SH-SY5Y (cell line): ENCODE measurements around the gene MET.

Source experiments
- GATA2 ChIP-seq: IDR thresholded peaks from 2 replicates; pipeline ENCODE4 v1.6.1; 2011; ENCODE audit warnings: mild to moderate bottlenecking, low read depth, low read length
- GATA3 ChIP-seq: IDR thresholded peaks from 2 replicates; pipeline ENCODE4 v1.6.1; 2011; ENCODE audit warnings: low read depth, mild to moderate bottlenecking, low read length, moderate library complexity

The MET gene

DNA sequence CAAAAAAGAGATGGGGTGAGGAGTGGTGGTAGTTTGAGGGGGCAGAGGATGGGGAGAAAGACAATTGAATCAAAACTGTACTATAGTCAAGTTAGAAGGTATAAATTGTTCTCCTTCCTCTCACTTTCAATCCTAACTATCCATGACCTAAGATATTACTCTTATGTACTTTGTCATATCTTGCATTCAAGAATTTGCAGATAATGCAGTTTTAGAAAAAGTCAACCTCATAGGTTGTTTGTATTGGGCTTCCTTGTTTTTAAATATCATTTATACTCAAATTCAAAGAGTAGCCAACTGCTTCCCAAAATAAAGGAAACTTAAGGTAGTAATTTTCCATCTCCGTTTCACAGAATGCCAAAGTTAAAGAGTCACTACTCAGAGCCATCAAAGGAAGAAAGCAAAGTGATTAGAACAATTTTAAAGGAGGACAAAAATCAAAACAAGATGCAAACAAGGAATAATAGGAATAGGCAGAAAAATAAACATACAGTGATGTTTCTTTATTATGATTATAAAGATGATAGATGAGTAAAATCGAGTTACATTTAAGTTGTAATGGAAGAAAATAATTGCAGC, 32.7 kb downstream of the MET start:
- no peak for TF ChIP-seq GATA2
- TF ChIP-seq GATA3, result no peak

DNA sequence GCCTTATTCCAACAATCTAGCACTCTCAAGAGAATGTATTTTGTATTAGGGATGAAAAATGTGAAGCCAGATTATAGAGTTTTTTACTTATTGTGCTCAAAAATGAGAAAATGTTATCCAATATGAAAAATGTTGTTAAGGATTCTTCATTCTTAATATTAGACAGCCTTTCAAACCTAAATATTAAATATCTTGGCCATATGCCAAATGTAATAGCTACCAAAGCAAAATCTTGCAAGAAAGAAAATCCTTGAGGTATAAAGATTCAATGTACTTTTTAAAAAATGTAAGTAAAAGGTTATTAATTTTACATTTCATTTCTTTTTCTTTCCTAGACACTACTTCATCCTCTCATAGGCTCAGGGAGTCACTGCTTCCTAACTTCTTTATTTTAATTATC, 33.4 kb downstream of the MET start:
- TF ChIP-seq GATA3 (no peak), GATA2 (no peak)

DNA sequence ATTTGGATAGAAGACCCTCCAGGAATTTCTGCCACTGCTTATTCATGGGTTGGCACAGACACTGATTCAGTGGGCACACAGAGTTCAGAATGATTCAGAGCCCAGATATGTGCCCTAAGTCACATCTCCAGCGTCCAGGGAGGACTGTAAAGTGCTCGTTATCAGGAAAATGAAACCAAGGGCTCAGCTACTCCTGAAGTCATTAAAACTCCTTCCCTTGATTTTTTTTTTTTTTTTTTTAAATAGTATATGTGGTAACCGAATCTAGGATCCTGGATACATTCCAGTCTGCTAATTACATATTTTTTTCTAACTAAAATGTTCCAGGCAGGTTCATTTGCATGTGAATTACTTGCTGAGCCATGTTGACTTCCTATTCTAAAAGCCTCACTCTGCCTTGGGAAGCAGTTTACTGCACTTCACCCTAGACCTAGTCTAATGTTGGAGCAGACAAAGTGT, 34.7 kb downstream of the MET start:
- TF ChIP-seq GATA2 (no peak), GATA3 (no peak)

DNA sequence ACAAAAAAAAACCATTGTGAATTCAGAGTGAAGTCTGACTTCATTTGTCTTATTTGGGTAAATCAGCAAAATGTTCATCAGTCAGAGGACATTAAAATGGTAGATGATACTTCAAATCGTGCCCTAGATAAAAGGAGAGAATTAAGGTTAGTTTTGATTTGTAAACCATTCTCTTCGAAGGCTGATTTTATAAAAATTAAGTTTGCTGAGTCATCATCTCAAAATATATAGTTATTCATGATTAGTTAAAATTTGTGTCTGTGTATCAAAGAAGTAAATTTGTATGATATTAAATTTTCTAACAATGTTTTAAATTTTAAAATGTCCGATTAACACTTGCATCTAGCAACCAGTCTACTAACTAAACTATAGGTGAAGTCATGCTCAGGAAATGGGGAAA, 35.3 kb downstream of the MET start:
- TF ChIP-seq GATA3, result no peak
- no peak for TF ChIP-seq GATA2

DNA sequence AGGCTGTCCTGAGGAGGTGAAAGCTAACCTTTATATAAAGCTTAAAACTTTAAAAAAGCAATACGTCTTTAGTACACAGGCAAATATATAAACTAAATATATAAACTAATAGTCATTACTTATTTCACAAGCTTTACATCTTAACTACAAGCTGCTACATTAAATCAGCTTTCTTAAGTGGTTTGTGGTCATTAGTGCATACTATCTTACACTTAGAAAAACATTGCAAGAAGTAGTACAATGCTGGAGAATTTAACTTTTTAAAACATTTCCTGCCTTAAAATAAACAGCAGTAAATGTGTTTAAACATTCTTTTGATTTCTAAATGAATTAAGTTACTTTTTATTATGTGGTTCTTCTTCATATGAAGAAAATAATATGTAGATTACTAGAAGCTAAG, 36.3 kb downstream of the MET start:
- TF ChIP-seq GATA2 (no peak), GATA3 (no peak)

DNA sequence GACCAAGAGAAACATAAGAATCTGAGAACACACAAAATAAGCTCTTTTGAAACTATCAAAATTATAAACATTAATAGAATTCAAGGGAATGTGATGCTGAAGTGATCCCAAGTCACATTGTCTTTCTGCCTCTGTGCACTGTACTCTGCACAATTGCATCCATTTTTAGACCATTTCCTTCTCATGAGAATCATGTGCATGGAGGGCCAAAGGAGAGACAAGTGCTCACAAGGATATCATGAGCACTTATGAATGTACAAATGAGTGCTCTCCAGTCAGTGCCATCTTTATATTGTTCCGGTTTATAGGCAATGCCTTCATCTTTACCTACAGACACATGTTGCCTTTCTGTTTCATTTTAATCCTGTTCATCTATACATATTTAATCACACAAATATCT, 36.9 kb downstream of the MET start:
- TF ChIP-seq GATA3 (no peak), GATA2 (no peak)

DNA sequence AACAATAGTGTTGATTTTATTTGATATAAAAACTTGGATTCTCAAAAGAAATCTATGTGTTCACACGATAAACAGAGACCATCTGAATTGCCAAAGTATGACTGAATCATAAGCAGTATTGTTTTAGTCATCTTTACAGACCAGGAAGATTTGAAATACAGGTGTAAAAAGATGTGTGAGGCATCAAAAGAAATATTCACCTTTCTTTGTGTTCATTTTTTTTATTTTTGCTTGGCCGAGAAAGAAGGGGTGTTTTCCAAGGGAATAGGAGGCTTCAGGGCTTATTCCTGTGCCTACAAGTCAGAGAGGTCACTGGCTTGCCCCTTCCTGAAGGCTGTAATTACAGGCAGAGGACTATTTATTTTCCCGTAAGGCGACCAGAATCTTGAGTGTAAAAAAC, 37.3 kb downstream of the MET start:
- TF ChIP-seq GATA3, result no peak
- TF ChIP-seq GATA2, result no peak

DNA sequence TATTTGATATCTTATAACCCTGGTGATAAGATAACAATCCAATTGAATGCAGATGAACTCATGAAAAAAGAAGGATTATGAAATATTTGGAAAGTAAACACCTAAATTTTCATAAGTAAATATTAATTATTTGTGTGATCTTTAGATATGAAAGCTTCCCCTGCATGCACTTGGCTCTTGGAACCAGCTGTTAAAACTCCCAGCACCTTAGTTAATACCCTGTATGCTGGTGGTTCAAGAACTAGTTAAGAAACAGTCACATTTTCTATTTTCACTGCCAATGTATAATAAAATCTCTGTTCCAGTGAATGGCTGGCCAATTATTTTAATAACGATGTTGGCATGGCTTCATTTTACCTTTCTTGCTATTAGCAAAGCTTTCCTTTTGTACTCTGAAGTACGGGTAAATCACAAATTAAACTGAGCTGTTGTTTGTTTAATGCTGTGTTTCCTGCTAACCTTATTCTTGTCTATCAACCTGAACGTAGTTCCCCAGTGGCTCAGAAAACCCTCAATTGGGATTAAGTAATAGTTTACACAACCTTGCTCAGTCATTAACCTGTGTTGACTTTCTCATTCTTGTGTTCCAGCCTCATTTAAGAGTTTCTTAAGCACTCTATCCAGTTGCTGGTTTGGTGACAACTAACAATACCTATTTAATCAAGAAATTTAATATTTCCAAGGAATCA, 38.9 kb downstream of the MET start:
- no peak for TF ChIP-seq GATA3
- no peak for TF ChIP-seq GATA2

DNA sequence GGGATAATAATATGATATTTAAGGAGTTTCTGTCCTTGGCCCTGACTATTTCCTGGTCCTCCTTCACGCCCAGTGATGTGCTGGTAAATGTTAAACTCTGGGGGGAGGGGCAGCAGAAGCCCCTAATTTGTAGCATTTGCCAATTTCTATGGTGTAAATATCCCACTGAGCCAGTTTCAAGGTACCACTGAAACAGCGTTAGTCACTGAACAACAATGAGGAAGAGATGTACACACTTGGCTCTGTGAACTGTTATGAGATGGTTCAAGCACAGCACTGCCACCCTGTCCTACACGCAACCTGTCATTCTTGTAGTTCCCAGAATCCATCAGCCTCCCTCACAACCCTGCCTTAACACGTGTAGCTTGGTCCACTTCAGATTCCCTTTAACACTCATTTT, 39.8 kb downstream of the MET start:
- no peak for TF ChIP-seq GATA2
- no peak for TF ChIP-seq GATA3

DNA sequence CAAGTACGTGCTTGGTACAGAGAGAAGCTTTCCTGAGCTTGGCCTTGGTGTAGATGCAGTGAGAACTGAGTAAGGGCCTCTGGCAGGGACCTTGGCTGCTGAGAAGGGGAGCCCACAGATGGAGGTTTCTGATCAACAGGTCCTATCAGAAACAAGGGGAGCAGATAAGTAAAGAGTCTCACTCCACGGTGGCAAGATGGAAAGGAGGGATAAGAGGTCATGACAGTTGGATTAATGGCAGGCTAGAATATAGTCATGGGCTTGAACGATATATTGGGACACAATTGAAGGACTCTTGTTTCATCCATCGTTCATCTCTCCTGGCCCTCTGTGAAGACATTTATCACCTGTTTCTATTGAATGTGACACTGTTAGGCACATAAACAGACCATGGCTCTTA, 41.5 kb downstream of the MET start:
- TF ChIP-seq GATA3, result no peak
- no peak for TF ChIP-seq GATA2

DNA sequence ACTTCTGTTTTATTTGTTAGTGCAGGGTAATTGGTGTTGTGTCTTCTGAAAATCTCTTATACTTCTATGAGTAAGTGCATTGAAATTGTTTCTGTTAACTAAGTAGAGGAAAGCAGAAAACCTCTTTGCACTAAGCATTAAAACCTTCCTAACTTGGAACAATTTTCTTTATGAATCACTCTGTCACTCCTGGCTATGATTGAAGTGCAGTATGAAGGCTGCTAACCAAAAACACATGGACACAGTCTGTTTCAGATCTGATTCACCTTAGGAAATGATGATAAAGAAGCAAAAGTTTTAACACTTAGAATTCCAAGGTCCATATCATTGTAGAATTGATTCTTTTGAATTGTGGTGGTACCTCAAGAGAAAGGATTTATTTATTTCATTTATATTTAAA, 41.9 kb downstream of the MET start:
- TF ChIP-seq GATA2 (no peak), GATA3 (no peak)

DNA sequence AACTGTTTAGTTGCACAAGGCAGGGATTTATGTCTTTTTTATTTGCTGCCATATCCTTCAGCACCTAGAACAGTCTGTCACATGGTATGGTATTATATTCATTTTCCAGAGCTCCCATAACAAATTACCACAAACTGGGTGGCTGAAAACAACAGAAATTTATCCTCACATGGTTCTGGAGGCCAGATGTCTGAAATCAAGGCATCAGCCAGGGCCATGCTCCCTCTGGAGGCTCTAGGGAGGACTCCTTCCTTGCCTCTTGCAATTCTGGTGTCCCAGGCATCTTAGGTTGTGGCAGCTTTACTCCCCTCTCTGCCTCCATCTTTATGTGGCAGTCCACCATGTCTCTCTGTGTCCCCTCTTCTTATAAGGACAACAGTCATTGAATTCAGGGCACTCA, 43.1 kb downstream of the MET start:
- TF ChIP-seq GATA3 (no peak), GATA2 (no peak)

DNA sequence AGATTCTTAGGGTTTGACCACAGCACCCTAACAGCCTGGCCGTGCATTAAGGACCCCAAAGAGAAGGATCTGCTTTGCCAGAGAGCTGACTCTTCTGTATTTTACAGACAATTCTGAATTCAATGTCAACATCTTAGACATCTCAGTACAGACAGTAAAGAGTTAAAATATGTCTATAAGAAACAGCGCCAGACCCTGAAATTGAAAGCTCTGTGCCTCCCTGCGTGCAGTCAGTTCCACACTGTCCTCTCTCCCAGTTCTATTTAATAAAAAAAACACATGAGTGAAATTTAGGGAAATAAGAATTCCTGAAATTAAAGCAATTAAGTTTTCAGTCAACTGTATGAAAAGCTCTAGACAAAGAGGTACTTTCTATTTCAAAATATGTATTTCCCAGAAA, 45.1 kb downstream of the MET start:
- TF ChIP-seq GATA2, result no peak
- no peak for TF ChIP-seq GATA3

DNA sequence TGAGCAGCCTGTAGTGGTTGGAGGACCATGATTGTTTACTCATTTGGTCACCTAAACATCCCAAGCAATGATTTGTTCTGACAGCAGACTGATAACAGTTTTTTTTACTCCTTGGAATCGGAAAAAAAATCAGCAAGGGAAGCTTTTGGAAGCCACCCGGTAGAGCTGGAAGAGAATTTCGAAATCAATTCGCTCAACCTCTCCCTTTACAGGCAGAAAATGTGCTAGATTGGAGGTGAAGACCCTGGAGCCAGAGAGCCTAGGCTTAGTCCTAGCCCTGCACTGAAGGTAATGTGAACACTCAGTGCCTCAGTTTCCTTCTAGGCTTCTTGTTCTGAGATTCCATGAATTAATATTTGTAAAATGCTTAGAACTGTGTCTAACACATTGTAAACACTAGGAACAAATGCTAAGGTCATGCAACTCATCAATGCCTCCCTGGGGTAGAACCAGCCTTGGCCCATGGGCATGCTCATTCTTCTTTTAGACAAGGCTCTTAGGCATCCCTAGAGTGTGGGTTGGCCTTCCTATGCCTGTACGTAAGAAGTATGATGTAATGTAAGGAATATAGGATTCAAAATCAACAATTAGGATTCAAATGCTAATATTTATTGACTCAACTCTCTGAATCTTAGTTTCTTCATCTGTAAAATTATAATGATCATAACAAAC, 52.7 kb downstream of the MET start:
- TF ChIP-seq GATA3, result no peak
- TF ChIP-seq GATA2, result no peak

DNA sequence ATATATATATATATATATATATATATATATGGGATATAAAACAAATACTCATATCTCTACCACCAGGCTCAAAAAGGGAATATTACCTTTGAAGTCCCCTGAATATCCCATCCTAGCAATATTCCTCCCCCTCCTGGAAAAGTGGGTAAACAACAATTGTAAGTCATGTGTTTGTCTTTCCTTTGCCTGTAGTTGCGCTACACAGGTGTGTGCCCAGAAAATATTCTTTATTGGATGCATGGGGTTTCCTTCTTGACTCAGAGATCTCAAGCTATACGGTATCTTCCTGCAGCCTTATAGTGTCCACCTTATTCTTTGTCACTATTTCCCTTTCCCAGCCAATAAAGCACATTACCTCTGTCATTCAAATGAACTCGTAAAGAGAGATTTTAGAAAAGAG, 54.2 kb downstream of the MET start:
- TF ChIP-seq GATA2 (no peak), GATA3 (no peak)

DNA sequence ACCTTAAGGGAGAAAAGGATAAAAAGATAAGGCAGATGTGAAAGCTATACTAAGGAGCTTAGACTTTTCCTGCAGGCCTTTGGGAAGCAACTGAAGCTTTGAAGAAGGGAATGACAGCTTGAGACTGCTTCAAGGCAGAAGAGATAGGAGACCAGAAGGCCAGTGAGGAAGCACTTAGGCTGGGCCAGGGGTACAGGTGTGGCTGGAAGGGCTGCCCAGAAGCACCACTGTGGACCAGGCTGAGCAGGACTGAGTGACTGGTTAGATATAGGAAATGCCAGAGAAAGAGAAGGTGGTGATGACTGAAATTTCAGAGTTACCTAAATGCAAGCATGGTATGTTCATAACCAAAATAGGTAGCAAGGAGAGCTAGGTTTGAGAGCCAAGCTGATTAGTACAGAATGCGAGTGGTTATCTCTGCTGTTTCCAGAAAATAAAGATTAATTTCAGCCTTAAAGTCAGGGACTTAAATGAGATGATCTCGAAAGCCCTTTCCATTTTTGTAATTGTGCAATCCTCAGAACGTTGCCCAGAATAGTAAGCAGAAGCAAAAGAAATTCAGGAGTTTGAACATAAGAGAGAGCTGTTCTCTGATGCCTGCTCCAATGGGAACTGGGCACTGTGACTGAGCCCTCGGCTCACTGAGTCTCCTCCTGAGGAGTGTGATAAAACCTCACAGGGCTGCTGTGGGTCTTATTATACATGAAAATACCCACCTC, 54.9 kb downstream of the MET start:
- no peak for TF ChIP-seq GATA3
- TF ChIP-seq GATA2, result no peak
